ENCODE data around the gene MS4A4E.

Gene MS4A4E

DNA sequence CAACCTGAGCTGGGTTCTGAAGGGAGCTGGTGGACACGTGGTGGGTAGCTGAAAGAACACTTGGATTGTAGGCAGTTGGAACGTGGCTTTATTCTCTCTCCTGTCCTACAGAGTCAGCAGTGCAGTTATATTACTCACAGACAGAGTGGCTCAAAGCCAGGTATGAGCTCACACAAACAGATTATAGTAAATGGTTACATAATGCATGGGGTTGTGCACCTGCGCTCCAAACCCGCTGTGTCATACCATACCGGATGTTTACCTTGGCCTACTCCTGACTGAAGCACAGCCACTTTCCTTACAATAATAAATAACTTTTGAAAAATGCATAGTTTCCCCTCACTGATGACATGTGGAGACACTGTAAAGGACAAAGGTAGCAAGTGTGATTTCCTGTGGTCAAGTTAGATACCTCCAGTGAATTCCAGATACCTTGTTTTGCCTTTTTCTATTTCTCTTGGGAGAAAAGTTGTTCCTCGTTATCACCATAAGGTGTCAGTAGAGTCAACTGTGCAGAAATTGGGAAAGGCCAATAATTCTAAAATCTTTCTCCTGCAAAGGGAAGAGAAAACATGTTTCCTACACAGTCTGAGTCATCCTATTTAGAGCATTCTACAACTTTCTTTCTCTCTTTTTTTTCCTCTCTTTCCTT lies 73.5 kb downstream of the MS4A4E start:
- DNase-seq (ENCODE audit: low read depth), result peak; percentile 76
- TF ChIP-seq MYC (IDR thresholded peaks at IDR 0.05; ENCODE audit: low read depth, low read length) (no peak), POLR2A (IDR thresholded peaks at IDR 0.05; ENCODE audit: extremely low read depth, insufficient read length) (no peak)
- TF ChIP-seq, protein P1, sequence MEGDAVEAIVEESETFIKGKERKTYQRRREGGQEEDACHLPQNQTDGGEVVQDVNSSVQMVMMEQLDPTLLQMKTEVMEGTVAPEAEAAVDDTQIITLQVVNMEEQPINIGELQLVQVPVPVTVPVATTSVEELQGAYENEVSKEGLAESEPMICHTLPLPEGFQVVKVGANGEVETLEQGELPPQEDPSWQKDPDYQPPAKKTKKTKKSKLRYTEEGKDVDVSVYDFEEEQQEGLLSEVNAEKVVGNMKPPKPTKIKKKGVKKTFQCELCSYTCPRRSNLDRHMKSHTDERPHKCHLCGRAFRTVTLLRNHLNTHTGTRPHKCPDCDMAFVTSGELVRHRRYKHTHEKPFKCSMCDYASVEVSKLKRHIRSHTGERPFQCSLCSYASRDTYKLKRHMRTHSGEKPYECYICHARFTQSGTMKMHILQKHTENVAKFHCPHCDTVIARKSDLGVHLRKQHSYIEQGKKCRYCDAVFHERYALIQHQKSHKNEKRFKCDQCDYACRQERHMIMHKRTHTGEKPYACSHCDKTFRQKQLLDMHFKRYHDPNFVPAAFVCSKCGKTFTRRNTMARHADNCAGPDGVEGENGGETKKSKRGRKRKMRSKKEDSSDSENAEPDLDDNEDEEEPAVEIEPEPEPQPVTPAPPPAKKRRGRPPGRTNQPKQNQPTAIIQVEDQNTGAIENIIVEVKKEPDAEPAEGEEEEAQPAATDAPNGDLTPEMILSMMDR (IDR thresholded peaks at IDR 0.05; ENCODE audit: low read depth, low read length), result peak; percentile 31
- TF ChIP-seq, protein P2, sequence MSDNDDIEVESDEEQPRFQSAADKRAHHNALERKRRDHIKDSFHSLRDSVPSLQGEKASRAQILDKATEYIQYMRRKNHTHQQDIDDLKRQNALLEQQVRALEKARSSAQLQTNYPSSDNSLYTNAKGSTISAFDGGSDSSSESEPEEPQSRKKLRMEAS (IDR thresholded peaks at IDR 0.05; ENCODE audit: low read depth, low read length), result no peak
- no peak overlapping the region for H3K4me3 ChIP-seq (ENCODE audit: low read depth, low read length)

DNA sequence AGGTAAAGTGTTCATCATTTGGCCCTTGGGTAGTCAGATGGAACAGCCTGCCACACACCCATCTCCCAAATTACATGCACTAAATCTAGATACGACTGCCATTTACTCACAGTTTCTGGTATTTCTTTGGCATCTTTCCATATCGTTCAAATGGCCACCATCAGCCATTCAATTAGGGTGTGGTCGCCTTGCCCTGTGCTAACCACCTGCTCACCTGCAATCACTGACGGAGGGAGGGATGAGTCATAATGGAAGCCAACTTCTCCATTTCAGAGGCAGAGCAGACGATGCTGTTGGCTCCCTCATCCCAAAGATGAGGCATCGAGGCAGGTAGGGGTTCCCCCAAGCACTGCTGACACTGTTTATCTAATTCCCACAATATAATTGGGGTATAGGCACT lies 74.6 kb downstream of the MS4A4E start:
- TF ChIP-seq, protein P1 (IDR thresholded peaks at IDR 0.05; ENCODE audit: low read depth, low read length), result no peak
- no peak for TF ChIP-seq MYC (IDR thresholded peaks at IDR 0.05; ENCODE audit: low read depth, low read length)
- TF ChIP-seq, protein P2 (IDR thresholded peaks at IDR 0.05; ENCODE audit: low read depth, low read length), result no peak
- TF ChIP-seq POLR2A (IDR thresholded peaks at IDR 0.05; ENCODE audit: extremely low read depth, insufficient read length), result no peak
- H3K4me3 ChIP-seq (ENCODE audit: low read depth, low read length), result no peak overlapping the region
- no peak for DNase-seq (ENCODE audit: low read depth)

DNA sequence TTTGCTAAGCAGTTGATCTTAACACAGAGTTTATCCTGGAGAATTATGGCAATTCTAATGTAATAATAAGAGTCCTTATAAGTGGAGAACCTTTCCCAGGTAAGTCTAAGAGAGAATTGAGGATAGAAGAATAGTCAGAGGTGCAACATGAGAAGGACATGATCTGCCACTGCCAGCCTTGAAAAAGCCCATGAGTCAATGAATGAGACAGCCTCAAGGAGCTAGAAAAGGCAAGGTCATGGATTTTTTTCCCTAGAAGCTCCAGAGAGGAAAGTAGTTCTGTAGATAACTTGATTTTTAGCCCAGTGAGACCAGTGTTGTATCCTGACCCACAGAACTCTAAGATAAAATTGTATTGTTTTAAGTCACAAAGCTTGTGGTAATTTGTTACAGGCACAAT lies 77.0 kb downstream of the MS4A4E start:
- TF ChIP-seq, protein P2 (IDR thresholded peaks at IDR 0.05; ENCODE audit: low read depth, low read length), result no peak
- TF ChIP-seq MYC (IDR thresholded peaks at IDR 0.05; ENCODE audit: low read depth, low read length), result no peak
- TF ChIP-seq POLR2A (IDR thresholded peaks at IDR 0.05; ENCODE audit: extremely low read depth, insufficient read length), result no peak
- TF ChIP-seq, protein P1 (IDR thresholded peaks at IDR 0.05; ENCODE audit: low read depth, low read length), result no peak
- no peak overlapping the region for H3K4me3 ChIP-seq (ENCODE audit: low read depth, low read length)
- DNase-seq (ENCODE audit: low read depth), result no peak

DNA sequence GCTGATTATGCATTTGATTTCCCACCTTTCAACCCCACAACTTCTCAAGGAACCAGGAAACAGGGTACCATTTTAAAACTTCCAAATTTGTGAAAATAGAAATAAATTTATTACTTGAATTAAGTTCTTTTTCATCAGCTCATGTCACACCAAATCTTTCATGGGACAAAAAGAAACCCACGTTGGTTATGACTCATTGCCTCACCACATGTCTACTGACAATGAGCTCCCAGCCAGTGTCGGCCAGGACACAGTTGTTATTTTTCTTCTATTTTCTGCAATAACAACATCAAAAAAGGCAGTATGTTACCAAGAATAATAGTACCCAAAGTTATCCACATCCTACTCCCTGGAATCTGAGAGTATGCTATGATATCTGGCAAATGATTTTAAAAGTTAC lies 77.4 kb downstream of the MS4A4E start:
- H3K4me3 ChIP-seq (ENCODE audit: low read depth, low read length), result no peak overlapping the region
- peak; percentile 23 for DNase-seq (ENCODE audit: low read depth)
- TF ChIP-seq POLR2A (IDR thresholded peaks at IDR 0.05; ENCODE audit: extremely low read depth, insufficient read length) (no peak), MYC (IDR thresholded peaks at IDR 0.05; ENCODE audit: low read depth, low read length) (no peak)

DNA sequence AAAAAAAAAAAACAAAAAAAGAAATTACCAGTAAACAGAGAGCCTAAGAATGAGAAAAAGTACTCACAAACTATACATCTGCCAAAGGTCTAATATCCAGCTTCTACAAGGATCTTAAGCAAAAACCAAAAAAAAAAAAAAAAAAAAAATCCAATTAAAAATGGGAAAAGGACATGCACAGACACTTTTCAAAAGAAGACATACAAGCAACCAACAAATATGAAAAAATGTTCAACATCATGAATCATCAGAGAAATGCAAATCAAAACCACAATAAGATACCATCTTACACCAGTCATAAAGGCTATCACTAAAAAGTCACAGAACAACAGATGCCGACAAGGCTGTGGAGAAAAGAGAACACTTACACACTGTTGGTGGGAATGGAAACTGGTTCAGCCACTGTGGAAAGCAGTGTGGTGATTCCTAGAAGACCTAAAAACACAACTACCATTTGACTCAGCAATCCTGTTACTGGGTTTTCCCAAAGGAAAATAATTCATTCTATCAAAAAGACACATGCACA lies 78.3 kb downstream of the MS4A4E start:
- no peak for DNase-seq (ENCODE audit: low read depth)
- TF ChIP-seq, protein P1 (IDR thresholded peaks at IDR 0.05; ENCODE audit: low read depth, low read length), result no peak
- no peak for TF ChIP-seq POLR2A (IDR thresholded peaks at IDR 0.05; ENCODE audit: extremely low read depth, insufficient read length)
- no peak for TF ChIP-seq MYC (IDR thresholded peaks at IDR 0.05; ENCODE audit: low read depth, low read length)
- TF ChIP-seq, protein P2 (IDR thresholded peaks at IDR 0.05; ENCODE audit: low read depth, low read length), result no peak
- H3K4me3 ChIP-seq (ENCODE audit: low read depth, low read length), result no peak overlapping the region

DNA sequence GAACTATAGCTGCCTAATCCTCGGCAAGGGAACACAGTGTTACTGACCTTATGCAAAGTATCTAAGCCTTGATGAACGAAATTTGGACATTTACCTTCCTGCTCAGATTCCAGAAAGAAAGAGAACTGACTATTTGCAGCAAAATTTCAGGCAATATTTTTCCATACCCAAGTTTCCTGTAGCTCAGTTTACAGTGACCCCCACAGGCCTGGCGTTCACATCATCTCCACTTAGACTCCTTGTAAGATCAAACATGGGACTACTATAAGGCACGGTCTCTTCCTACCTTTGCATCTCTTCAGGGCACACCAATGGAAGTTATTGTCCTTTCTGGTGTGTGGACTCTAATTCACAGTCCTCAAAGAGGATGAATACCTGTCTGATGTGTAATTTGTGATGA lies 81.2 kb downstream of the MS4A4E start:
- H3K4me3 ChIP-seq (ENCODE audit: low read depth, low read length), result no peak overlapping the region
- TF ChIP-seq, protein P1 (IDR thresholded peaks at IDR 0.05; ENCODE audit: low read depth, low read length), result no peak
- TF ChIP-seq, protein P2 (IDR thresholded peaks at IDR 0.05; ENCODE audit: low read depth, low read length), result no peak
- DNase-seq (ENCODE audit: low read depth), result no peak
